ENCODE results near the gene PEAK1.
"Not testable (repeated sequence)": the region's sequence is repeated elsewhere in the genome, so short reads cannot be mapped to it uniquely, and the experiment has no call there.

GRCh38 chr15:77410157-77410500 is 9.8 kb downstream of the PEAK1 start:
- TF ChIP-seq CTCF, POLR2A (IDR thresholded peaks at IDR 0.05): not testable (repeated sequence)
